IMR-90 (cell line): ENCODE data around the gene PSMD2. TPM values are rescaled to one million over a fixed set of nuclear protein-coding genes. Genes with fewer than 3 reads are reported as not detected.

Experiments used
- ATAC-seq: fragments of 200-7000 bp; cut with Tn5 transposase; 2 replicates; pipeline ENCODE4 v1.9.1; 2020; ENCODE audit warnings: low read depth, mild to moderate bottlenecking, moderate library complexity
- BruUV-seq: library from RNA; stranded (reverse); fragments of 400-500 nt; replicated peaks from 2 replicates; lab custom pipeline; 2021; lab: Mats Ljungman, UMichigan
- CTCF ChIA-PET: fragments of 300-600 bp; formaldehyde crosslinking; extraction: SDS; loops from one replicate; lab custom pipeline; 2021; ENCODE audit warnings: antibody characterized with exemption; lab: Yijun Ruan, JAX
- POLR2A ChIA-PET: fragments of 300-600 bp; sonication (Branson Sonifier 250); formaldehyde crosslinking; loops from one replicate; lab custom pipeline; 2022; ENCODE audit warnings: antibody characterized with exemption; ENCODE audit not compliant: unreplicated experiment; lab: Charles Lee
- DNase-seq: peaks from one replicate; pipeline ENCODE4 v3.0.0; 2013
- H2AFZ ChIP-seq: replicated peaks from 2 replicates; pipeline ENCODE3; 2013; ENCODE audit warnings: low read length, mild to moderate bottlenecking; ENCODE audit not compliant: poor library complexity
- H2AK5ac ChIP-seq: 2 replicates; pipeline ENCODE4 v1.6.1; 2013; ENCODE audit warnings: low read depth, low read length, inconsistent platforms
- H2AK9ac ChIP-seq: replicated peaks from 2 replicates; pipeline ENCODE3; 2013; ENCODE audit warnings: mild to moderate bottlenecking, low read depth, low read length, moderate library complexity; ENCODE audit not compliant: poor library complexity
- H2BK120ac ChIP-seq: 2 replicates; pipeline ENCODE4 v1.6.1; 2013; ENCODE audit warnings: low read depth, low read length, inconsistent platforms
- H2BK15ac ChIP-seq: 3 replicates; pipeline ENCODE4 v1.6.1; 2013; ENCODE audit warnings: low read depth, low read length, inconsistent platforms
- H2BK20ac ChIP-seq: 2 replicates; pipeline ENCODE4 v1.6.1; 2013; ENCODE audit warnings: low read depth, mild to moderate bottlenecking, inconsistent platforms, low read length, moderate library complexity
- H2BK5ac ChIP-seq: 2 replicates; pipeline ENCODE4 v1.6.1; 2013; ENCODE audit warnings: mild to moderate bottlenecking, low read depth, low read length, inconsistent platforms; ENCODE audit not compliant: poor library complexity, severe bottlenecking
- H3K14ac ChIP-seq: replicated peaks from 2 replicates; pipeline ENCODE4 v1.6.1; 2013; ENCODE audit warnings: low read depth, low read length, inconsistent platforms
- H3K18ac ChIP-seq: 2 replicates; pipeline ENCODE4 v1.6.1; 2013; ENCODE audit warnings: low read depth, low read length, control low read depth
- H3K23ac ChIP-seq: 2 replicates; pipeline ENCODE4 v1.6.1; 2013; ENCODE audit warnings: low read depth, low read length, inconsistent platforms
- H3K27ac ChIP-seq: 2 replicates; pipeline ENCODE4 v1.5.1; 2013; ENCODE audit warnings: mild to moderate bottlenecking, control low read depth, low read length; ENCODE audit not compliant: insufficient read depth
- H3K27me3 ChIP-seq: 2 replicates; pipeline ENCODE4 v1.6.1; 2013; ENCODE audit warnings: low read length; ENCODE audit not compliant: control insufficient read depth, insufficient read depth
- H3K36me3 ChIP-seq: 2 replicates; pipeline ENCODE4 v1.6.1; 2013; ENCODE audit warnings: low read length, mixed read lengths; ENCODE audit not compliant: control insufficient read depth, insufficient read depth
- H3K4ac ChIP-seq: 2 replicates; pipeline ENCODE4 v1.6.1; 2013; ENCODE audit warnings: low read depth, low read length, inconsistent platforms
- H3K4me1 ChIP-seq: 2 replicates; pipeline ENCODE4 v1.6.1; 2013; ENCODE audit warnings: low read length, mixed read lengths; ENCODE audit not compliant: control insufficient read depth, insufficient read depth
- H3K4me2 ChIP-seq: 2 replicates; pipeline ENCODE4 v1.6.1; 2013; ENCODE audit warnings: low read depth, mild to moderate bottlenecking, control low read depth, low read length, moderate library complexity
- H3K4me3 ChIP-seq: 2 replicates; pipeline ENCODE4 v1.5.1; 2013; ENCODE audit warnings: low read depth, mild to moderate bottlenecking, control low read depth, low read length, moderate library complexity; ENCODE audit not compliant: insufficient read depth
- H3K56ac ChIP-seq: 2 replicates; pipeline ENCODE4 v1.6.1; 2013; ENCODE audit warnings: low read length, inconsistent platforms; ENCODE audit not compliant: insufficient read depth; ENCODE audit errors: extremely low read depth
- H3K79me1 ChIP-seq, 2 experiments: 2 replicates each; pipeline ENCODE4 v1.6.1; 2013; ENCODE audit warnings: low read length in 2 of 2, inconsistent platforms in 1 of 2, low read depth in 1 of 2
- H3K9ac ChIP-seq: 2 replicates; pipeline ENCODE4 v1.6.1; 2013; ENCODE audit warnings: low read depth, low read length, control low read depth
- H3K9me1 ChIP-seq: 2 replicates; pipeline ENCODE4 v1.6.1; 2013; ENCODE audit warnings: low read length, inconsistent platforms; ENCODE audit not compliant: insufficient read depth
- H3K9me3 ChIP-seq: 2 replicates; pipeline ENCODE4 v1.6.1; 2013; ENCODE audit warnings: low read length; ENCODE audit not compliant: control insufficient read depth, insufficient read depth
- H4K20me1 ChIP-seq: 2 replicates; pipeline ENCODE4 v1.6.1; 2013; ENCODE audit warnings: low read length, inconsistent platforms; ENCODE audit not compliant: insufficient read depth
- H4K5ac ChIP-seq: 2 replicates; pipeline ENCODE4 v1.6.1; 2013; ENCODE audit warnings: mild to moderate bottlenecking, low read depth, low read length, control low read depth
- H4K8ac ChIP-seq, 2 experiments: 2 replicates each; pipeline ENCODE4 v1.6.1; 2013; ENCODE audit warnings: low read depth in 2 of 2, low read length in 2 of 2, control low read depth in 1 of 2, inconsistent platforms in 1 of 2
- H4K91ac ChIP-seq: 2 replicates; pipeline ENCODE4 v1.6.1; 2013; ENCODE audit warnings: low read depth, low read length, inconsistent platforms; ENCODE audit not compliant: insufficient read depth
- BHLHE40 ChIP-seq: fragments of 150-350 bp; IDR thresholded peaks from 2 replicates; pipeline ENCODE4 v1.6.1; 2016; ENCODE audit warnings: mild to moderate bottlenecking, low read depth, low read length
- CEBPB ChIP-seq: IDR thresholded peaks from 2 replicates; pipeline ENCODE4 v1.6.1; 2012; ENCODE audit warnings: low read depth, low read length, improper control_type of control experiment
- CHD1 ChIP-seq: IDR thresholded peaks from 2 replicates; pipeline ENCODE4 v1.6.1; 2012; ENCODE audit warnings: low read depth, low read length, improper control_type of control experiment
- ELK1 ChIP-seq: fragments of 150-350 bp; IDR thresholded peaks from 2 replicates; pipeline ENCODE4 v1.6.1; 2016; ENCODE audit warnings: low read depth, mild to moderate bottlenecking, low read length, moderate library complexity, borderline replicate concordance
- FOS ChIP-seq: fragments of 150-350 bp; IDR thresholded peaks from 2 replicates; pipeline ENCODE4 v1.6.1; 2016; ENCODE audit warnings: low read depth, low read length
- MAFK ChIP-seq: IDR thresholded peaks from 2 replicates; pipeline ENCODE4 v1.6.1; 2012; ENCODE audit warnings: low read depth, low read length, improper control_type of control experiment
- MAZ ChIP-seq: IDR thresholded peaks from 2 replicates; pipeline ENCODE4 v1.6.1; 2012; ENCODE audit warnings: low read depth, mild to moderate bottlenecking, low read length, improper control_type of control experiment, moderate library complexity, borderline replicate concordance
- MXI1 ChIP-seq: IDR thresholded peaks from 2 replicates; pipeline ENCODE4 v1.6.1; 2012; ENCODE audit warnings: low read depth, mild to moderate bottlenecking, low read length, moderate library complexity, borderline replicate concordance
- NFE2L2 ChIP-seq: fragments of 150-350 bp; IDR thresholded peaks from 2 replicates; pipeline ENCODE4 v1.6.1; 2016; ENCODE audit warnings: low read depth, mild to moderate bottlenecking, low read length
- POLR2A ChIP-seq: IDR thresholded peaks from 2 replicates; pipeline ENCODE4 v1.6.1; 2012; ENCODE audit warnings: mild to moderate bottlenecking, low read depth, low read length
- RAD21 ChIP-seq: IDR thresholded peaks from 2 replicates; pipeline ENCODE4 v1.6.1; 2012; ENCODE audit warnings: low read length, improper control_type of control experiment
- RCOR1 ChIP-seq: IDR thresholded peaks from 2 replicates; pipeline ENCODE4 v1.6.1; 2012; ENCODE audit warnings: mild to moderate bottlenecking, low read length, improper control_type of control experiment; ENCODE audit not compliant: insufficient replicate concordance
- RFX5 ChIP-seq: IDR thresholded peaks from 2 replicates; pipeline ENCODE4 v1.8.0; 2012; ENCODE audit warnings: low read depth, mild to moderate bottlenecking, low read length, moderate library complexity
- SMC3 ChIP-seq: fragments of 150-350 bp; IDR thresholded peaks from 2 replicates; pipeline ENCODE4 v1.6.1; 2016; ENCODE audit warnings: low read depth, mild to moderate bottlenecking, antibody characterized with exemption, low read length, moderate library complexity
- USF2 ChIP-seq: fragments of 150-350 bp; IDR thresholded peaks from 2 replicates; pipeline ENCODE4 v1.6.1; 2017; ENCODE audit warnings: mild to moderate bottlenecking, antibody characterized with exemption, low read length, low read depth
- WGBS, 2 experiments: methylation state at CpG; one replicate each; pipeline versions ENCODE4 v1.1.5 to v1.1.7; 2013; ENCODE audit warnings: missing lambda C conversion rate in 2 of 2; ENCODE audit not compliant: insufficient read length in 1 of 2; ENCODE audit errors: extremely low coverage in 2 of 2; 5-methylcytosine and 5-hydroxymethylcytosine counted together
- dilution Hi-C: fragments of 300-500 bp; cut with HindIII; formaldehyde crosslinking; loops from one replicate; pipeline ENCODE4 v1.14.3; 2018; ENCODE audit warnings: low sequenced_read_pairs; ENCODE audit not compliant: unreplicated experiment
- in situ Hi-C: fragments of 300-500 bp; cut with MboI; formaldehyde crosslinking; loops from 3 replicates; pipeline ENCODE4 v1.14.3; 2019; ENCODE audit warnings: low sequenced_read_pairs, inconsistent platforms, mixed read lengths
- intact Hi-C: fragments of 100-400 bp; cut with micrococcal nuclease; formaldehyde crosslinking; loops from 2 replicates; pipeline ENCODE4 v1.10.0; 2022
- polyA plus RNA-seq, 3 experiments: library from polyadenylated mRNA; depleted of rRNA; stranded (reverse); fragments of >200 nt; gene quantifications; 2 replicates each; pipeline ENCODE4 v1.2.3, GENCODE V29; 2012; ENCODE audit warnings: low replicate concordance in 1 of 3
- total RNA-seq: library from RNA; depleted of rRNA; stranded (reverse); fragments of >200 nt; gene quantifications from 2 replicates; pipeline ENCODE4 v1.2.3, GENCODE V29; 2012
- TF ChIP-seq, protein P1 (sequence below): conservative IDR thresholded peaks from 2 replicates; pipeline ENCODE4 v1.5.1; 2012; ENCODE audit warnings: mild to moderate bottlenecking, low read depth, low read length, improper control_type of control experiment

PSMD2 gene
- total and polyA plus RNA-seq, 2 of the 4 experiments (the other 2 are of a cell fraction), result 514 to 872 TPM

DNA sequence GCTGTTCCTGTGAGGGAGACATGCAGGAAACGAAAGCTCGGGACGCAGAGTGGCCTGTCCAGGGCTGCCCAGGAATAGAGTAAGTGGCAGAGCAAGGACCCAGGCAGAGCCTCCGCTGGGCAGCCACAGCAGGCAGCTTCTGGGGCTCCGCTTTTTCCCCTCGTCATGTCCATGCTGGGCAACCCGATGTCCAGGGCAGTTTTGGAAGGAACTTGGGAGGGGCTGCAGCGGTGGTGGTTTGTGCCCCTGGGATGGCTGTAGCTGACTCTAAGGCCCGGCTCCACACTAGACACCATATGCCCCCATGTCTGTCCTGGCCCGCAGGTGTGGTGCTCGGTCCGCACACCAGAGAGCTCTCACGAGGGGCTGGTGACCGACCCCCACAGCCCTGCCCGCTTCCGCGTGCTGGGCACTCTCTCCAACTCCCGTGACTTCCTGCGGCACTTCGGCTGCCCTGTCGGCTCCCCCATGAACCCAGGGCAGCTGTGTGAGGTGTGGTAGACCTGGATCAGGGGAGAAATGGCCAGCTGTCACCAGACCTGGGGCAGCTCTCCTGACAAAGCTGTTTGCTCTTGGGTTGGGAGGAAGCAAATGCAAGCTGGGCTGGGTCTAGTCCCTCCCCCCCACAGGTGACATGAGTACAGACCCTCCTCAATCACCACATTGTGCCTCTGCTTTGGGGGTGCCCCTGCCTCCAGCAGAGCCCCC lies 7.1 kb upstream of the PSMD2 start:
- no peak overlapping the region for H4K5ac ChIP-seq
- ChIA-PET CTCF (no interaction called here), POLR2A (no interaction called here)
- H4K91ac ChIP-seq, result no peak overlapping the region
- intact Hi-C loops, result no loop called here
- no peaks in the 10 kb centered on the region for H3K79me1 ChIP-seq
- no peak overlapping the region for H3K9ac ChIP-seq
- no peak overlapping the region for H3K4me3 ChIP-seq
- no peak overlapping the region for H2BK20ac ChIP-seq
- no peak overlapping the region for H2BK120ac ChIP-seq
- H2AK5ac ChIP-seq, result no peak overlapping the region
- no peak overlapping the region for H2BK5ac ChIP-seq
- dilution Hi-C loops, result no loop called here
- H3K4me2 ChIP-seq, result no peak overlapping the region
- H3K9me1 ChIP-seq, result no peaks in the 10 kb centered on the region
- no peak overlapping the region for H2AFZ ChIP-seq
- in situ Hi-C loops, result no loop called here
- H3K18ac ChIP-seq, result no peak overlapping the region
- H3K27me3 ChIP-seq, result peaks cover 18% of the 10 kb centered on the region; the same call in 1 of the 2 replicates
- no peak overlapping the region for H2AK9ac ChIP-seq
- no peak overlapping the region for H3K27ac ChIP-seq
- no peak for DNase-seq
- H3K4ac ChIP-seq, result no peak overlapping the region
- TF ChIP-seq ELK1 (no peak), SMC3 (no peak), RCOR1 (no peak), POLR2A (no peak), RFX5 (no peak), FOS (no peak), CEBPB (no peak), MXI1 (no peak), BHLHE40 (no peak), MAZ (no peak), USF2 (no peak), RAD21 (no peak), CHD1 (no peak), NFE2L2 (no peak), MAFK (no peak)
- TF ChIP-seq, protein P1, sequence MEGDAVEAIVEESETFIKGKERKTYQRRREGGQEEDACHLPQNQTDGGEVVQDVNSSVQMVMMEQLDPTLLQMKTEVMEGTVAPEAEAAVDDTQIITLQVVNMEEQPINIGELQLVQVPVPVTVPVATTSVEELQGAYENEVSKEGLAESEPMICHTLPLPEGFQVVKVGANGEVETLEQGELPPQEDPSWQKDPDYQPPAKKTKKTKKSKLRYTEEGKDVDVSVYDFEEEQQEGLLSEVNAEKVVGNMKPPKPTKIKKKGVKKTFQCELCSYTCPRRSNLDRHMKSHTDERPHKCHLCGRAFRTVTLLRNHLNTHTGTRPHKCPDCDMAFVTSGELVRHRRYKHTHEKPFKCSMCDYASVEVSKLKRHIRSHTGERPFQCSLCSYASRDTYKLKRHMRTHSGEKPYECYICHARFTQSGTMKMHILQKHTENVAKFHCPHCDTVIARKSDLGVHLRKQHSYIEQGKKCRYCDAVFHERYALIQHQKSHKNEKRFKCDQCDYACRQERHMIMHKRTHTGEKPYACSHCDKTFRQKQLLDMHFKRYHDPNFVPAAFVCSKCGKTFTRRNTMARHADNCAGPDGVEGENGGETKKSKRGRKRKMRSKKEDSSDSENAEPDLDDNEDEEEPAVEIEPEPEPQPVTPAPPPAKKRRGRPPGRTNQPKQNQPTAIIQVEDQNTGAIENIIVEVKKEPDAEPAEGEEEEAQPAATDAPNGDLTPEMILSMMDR, result no peak
- no peak overlapping the region for H4K8ac ChIP-seq
- 70% methylated on average over 2 of the region's 21 CpGs; no CpG with 5 or more reads in 1 of the 2 experiments for WGBS, 2 experiments
- H3K56ac ChIP-seq, result no peak overlapping the region
- no peaks in the 10 kb centered on the region for H3K9me3 ChIP-seq
- H3K36me3 ChIP-seq, result no peaks in the 10 kb centered on the region
- no peak overlapping the region for H2BK15ac ChIP-seq
- no TSS peak for BruUV-seq
- ATAC-seq, result no peak
- H3K4me1 ChIP-seq, result no peaks in the 10 kb centered on the region
- H3K14ac ChIP-seq, result no peak overlapping the region
- no peak overlapping the region for H3K23ac ChIP-seq
- no peaks in the 10 kb centered on the region for H4K20me1 ChIP-seq
